ENCODE data around the gene NR3C1. TPM values are rescaled to one million over a fixed set of nuclear protein-coding genes. Genes with fewer than 3 reads are reported as not detected.

Gene NR3C1
- total RNA-seq, 4 donors from 2014 or later, result 79.2 to 92.3 (median 89.3) TPM

GRCh38 chr5:143284521-143284920 is 119.0 kb downstream of the NR3C1 start:
- peaks cover 0 to 8% (median 6%) of the 10 kb centered on the region in 4 donors for H3K4me1 ChIP-seq
- H3K9me3 ChIP-seq, result peaks cover 0 to 4% (median 0%) of the 10 kb centered on the region in 4 donors
- DNase-seq (ENCODE audit: extremely low spot score), result no peak
- no peak overlapping the region for H3K27ac ChIP-seq (replicated peaks in 1 of 4)
- TF ChIP-seq EP300 (IDR thresholded peaks at IDR 0.05), result no peak
- no peak for TF ChIP-seq POLR2A (IDR thresholded peaks at IDR 0.05; ENCODE audit: low read depth)
- no peak for TF ChIP-seq POLR2AphosphoS5 (IDR thresholded peaks at IDR 0.05)
- TF ChIP-seq CTCF (IDR thresholded peaks at IDR 0.05), result no peak
- intact Hi-C loops (cut with DNase I), result no loop called here
- H3K27me3 ChIP-seq, result no peaks in the 10 kb centered on the region
- peaks cover 0 to 47% (median 21%) of the 10 kb centered on the region in 4 donors for H3K36me3 ChIP-seq
- 88% methylated on average over 3 of the region's 3 CpGs for WGBS
- no peak overlapping the region for H3K4me3 ChIP-seq

GRCh38 chr5:143284002-143284401 is 119.5 kb downstream of the NR3C1 start:
- no peaks in the 10 kb centered on the region for H3K27me3 ChIP-seq
- peaks cover 0 to 4% (median 0%) of the 10 kb centered on the region in 4 donors for H3K9me3 ChIP-seq
- intact Hi-C loops (cut with DNase I), result no loop called here
- H3K4me3 ChIP-seq, result no peak overlapping the region
- no peak overlapping the region for H3K27ac ChIP-seq (replicated peaks in 1 of 4)
- H3K36me3 ChIP-seq, result peaks cover 0 to 50% (median 21%) of the 10 kb centered on the region in 4 donors
- WGBS, result 99% methylated on average over 4 of the region's 4 CpGs
- no peak for TF ChIP-seq POLR2A (IDR thresholded peaks at IDR 0.05; ENCODE audit: low read depth)
- no peak for TF ChIP-seq CTCF (IDR thresholded peaks at IDR 0.05)
- no peak for TF ChIP-seq EP300 (IDR thresholded peaks at IDR 0.05)
- TF ChIP-seq POLR2AphosphoS5 (IDR thresholded peaks at IDR 0.05), result no peak
- peaks cover 0 to 8% (median 6%) of the 10 kb centered on the region in 4 donors for H3K4me1 ChIP-seq
- no peak for DNase-seq (ENCODE audit: extremely low spot score)

GRCh38 chr5:143281226-143281625 is 122.3 kb downstream of the NR3C1 start:
- intact Hi-C loops (cut with DNase I), result no loop called here
- Histone ChIP-seq H3K27me3 (no peaks in the 10 kb centered on the region), H3K9me3 (peaks cover 0 to 4% (median 0%) of the 10 kb centered on the region in 4 donors), H3K36me3 (peaks cover 0 to 40% (median 19%) of the 10 kb centered on the region in 4 donors), H3K27ac (replicated peaks in 1 of 4) (no peak overlapping the region), H3K4me1 (peaks cover 0 to 8% (median 6%) of the 10 kb centered on the region in 4 donors), H3K4me3 (no peak overlapping the region)
- WGBS, result 77% methylated on average over 3 of the region's 3 CpGs
- no peak for DNase-seq (ENCODE audit: extremely low spot score)
- no peak for TF ChIP-seq POLR2AphosphoS5 (IDR thresholded peaks at IDR 0.05)

GRCh38 chr5:143279698-143280097 is 123.8 kb downstream of the NR3C1 start:
- no peak for DNase-seq (ENCODE audit: extremely low spot score)
- 59% methylated on average over 2 of the region's 2 CpGs for WGBS
- Histone ChIP-seq H3K36me3 (peaks cover 0 to 40% (median 19%) of the 10 kb centered on the region in 4 donors), H3K27ac (replicated peaks in 1 of 4) (no peak overlapping the region), H3K27me3 (no peaks in the 10 kb centered on the region), H3K4me3 (no peak overlapping the region), H3K4me1 (peaks cover 0 to 6% (median 5%) of the 10 kb centered on the region in 4 donors), H3K9me3 (peaks cover 0 to 4% (median 0%) of the 10 kb centered on the region in 4 donors)
- TF ChIP-seq POLR2AphosphoS5 (IDR thresholded peaks at IDR 0.05) (no peak), POLR2A (IDR thresholded peaks at IDR 0.05; ENCODE audit: low read depth) (no peak), CTCF (IDR thresholded peaks at IDR 0.05) (no peak), EP300 (IDR thresholded peaks at IDR 0.05) (no peak)
- intact Hi-C loops (cut with DNase I), result no loop called here

- no peak for TF ChIP-seq EP300 (IDR thresholded peaks at IDR 0.05)
- TF ChIP-seq CTCF (IDR thresholded peaks at IDR 0.05), result no peak
- TF ChIP-seq POLR2AphosphoS5 (IDR thresholded peaks at IDR 0.05), result no peak
- TF ChIP-seq POLR2A (IDR thresholded peaks at IDR 0.05; ENCODE audit: low read depth), result no peak
- Histone ChIP-seq H3K4me1 (peaks cover 0 to 6% (median 5%) of the 10 kb centered on the region in 4 donors), H3K27me3 (no peaks in the 10 kb centered on the region), H3K9me3 (no peaks in the 10 kb centered on the region), H3K4me3 (no peak overlapping the region), H3K27ac (replicated peaks in 1 of 4) (no peak overlapping the region), H3K36me3 (peaks cover 0 to 21% (median 8%) of the 10 kb centered on the region in 4 donors)
- 82% methylated on average over 2 of the region's 2 CpGs for WGBS
- no peak for DNase-seq (ENCODE audit: extremely low spot score)
- intact Hi-C loops (cut with DNase I), result no loop called here
These were observed 126.0 kb downstream of the NR3C1 start for GRCh38 chr5:143277536-143277935.
